Endothelial cell (in vitro differentiated cells): Measurements from ENCODE around the gene UBTD2. TPM values are rescaled to one million over a fixed set of nuclear protein-coding genes. Genes with fewer than 3 reads are reported as not detected.

Source experiments
- DNase-seq: peaks from one replicate; pipeline ENCODE4 v3.0.0; 2021; ENCODE audit warnings: low spot score
- H3K27ac Mint-ChIP-seq: one replicate; pipeline ENCODE4 v1.8.0; 2021; ENCODE audit warnings: mixed read lengths, inconsistent platforms; ENCODE audit not compliant: unreplicated experiment
- H3K27me3 Mint-ChIP-seq: one replicate; pipeline ENCODE4 v1.8.0; 2021; ENCODE audit warnings: mild to moderate bottlenecking, moderate library complexity, mixed read lengths, inconsistent platforms; ENCODE audit not compliant: unreplicated experiment
- H3K36me3 Mint-ChIP-seq: one replicate; pipeline ENCODE4 v1.8.0; 2021; ENCODE audit warnings: mild to moderate bottlenecking, low read depth, mixed read lengths, inconsistent platforms; ENCODE audit not compliant: unreplicated experiment
- H3K4me1 Mint-ChIP-seq: one replicate; pipeline ENCODE4 v1.8.0; 2021; ENCODE audit warnings: mild to moderate bottlenecking, mixed read lengths, inconsistent platforms; ENCODE audit not compliant: unreplicated experiment
- H3K4me3 Mint-ChIP-seq: one replicate; pipeline ENCODE4 v1.8.0; 2021; ENCODE audit warnings: mild to moderate bottlenecking, mixed read lengths, inconsistent platforms; ENCODE audit not compliant: unreplicated experiment
- H3K9me3 Mint-ChIP-seq: one replicate; pipeline ENCODE4 v1.8.0; 2021; ENCODE audit warnings: mixed read lengths, inconsistent platforms; ENCODE audit not compliant: unreplicated experiment
- total RNA-seq: library from RNA; stranded (reverse); fragmentation: NEBNext Ultra II Directional; extraction: Animal tissue kit (Norgen Biotek cat#: 25700); gene quantifications from one replicate; pipeline ENCODE4 v1.2.1, GENCODE V29; 2021; ENCODE audit not compliant: unreplicated experiment
- TF ChIP-seq, protein P1 (sequence below): fragments of 200-600 bp; sonication (generic); IDR thresholded peaks from one replicate; pipeline ENCODE4 v1.5.0; 2021; ENCODE audit warnings: antibody characterized with exemption; ENCODE audit not compliant: unreplicated experiment

UBTD2 gene
- total RNA-seq, 1 donor from 2014 or later = 38.8 TPM

- no peak for DNase-seq
- H3K4me3 Mint-ChIP-seq = no peak overlapping the region
- peaks cover 12% of the 10 kb centered on the region for H3K36me3 Mint-ChIP-seq
- H3K9me3 Mint-ChIP-seq = no peaks in the 10 kb centered on the region
- H3K4me1 Mint-ChIP-seq = peaks cover 12% of the 10 kb centered on the region
- H3K27me3 Mint-ChIP-seq = peaks cover 8% of the 10 kb centered on the region
- no peak overlapping the region for H3K27ac Mint-ChIP-seq
- TF ChIP-seq, protein P1, sequence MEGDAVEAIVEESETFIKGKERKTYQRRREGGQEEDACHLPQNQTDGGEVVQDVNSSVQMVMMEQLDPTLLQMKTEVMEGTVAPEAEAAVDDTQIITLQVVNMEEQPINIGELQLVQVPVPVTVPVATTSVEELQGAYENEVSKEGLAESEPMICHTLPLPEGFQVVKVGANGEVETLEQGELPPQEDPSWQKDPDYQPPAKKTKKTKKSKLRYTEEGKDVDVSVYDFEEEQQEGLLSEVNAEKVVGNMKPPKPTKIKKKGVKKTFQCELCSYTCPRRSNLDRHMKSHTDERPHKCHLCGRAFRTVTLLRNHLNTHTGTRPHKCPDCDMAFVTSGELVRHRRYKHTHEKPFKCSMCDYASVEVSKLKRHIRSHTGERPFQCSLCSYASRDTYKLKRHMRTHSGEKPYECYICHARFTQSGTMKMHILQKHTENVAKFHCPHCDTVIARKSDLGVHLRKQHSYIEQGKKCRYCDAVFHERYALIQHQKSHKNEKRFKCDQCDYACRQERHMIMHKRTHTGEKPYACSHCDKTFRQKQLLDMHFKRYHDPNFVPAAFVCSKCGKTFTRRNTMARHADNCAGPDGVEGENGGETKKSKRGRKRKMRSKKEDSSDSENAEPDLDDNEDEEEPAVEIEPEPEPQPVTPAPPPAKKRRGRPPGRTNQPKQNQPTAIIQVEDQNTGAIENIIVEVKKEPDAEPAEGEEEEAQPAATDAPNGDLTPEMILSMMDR = no peak
Measured at GRCh38 chr5:172165465-172165864, 118.1 kb downstream of the UBTD2 start.

DNA sequence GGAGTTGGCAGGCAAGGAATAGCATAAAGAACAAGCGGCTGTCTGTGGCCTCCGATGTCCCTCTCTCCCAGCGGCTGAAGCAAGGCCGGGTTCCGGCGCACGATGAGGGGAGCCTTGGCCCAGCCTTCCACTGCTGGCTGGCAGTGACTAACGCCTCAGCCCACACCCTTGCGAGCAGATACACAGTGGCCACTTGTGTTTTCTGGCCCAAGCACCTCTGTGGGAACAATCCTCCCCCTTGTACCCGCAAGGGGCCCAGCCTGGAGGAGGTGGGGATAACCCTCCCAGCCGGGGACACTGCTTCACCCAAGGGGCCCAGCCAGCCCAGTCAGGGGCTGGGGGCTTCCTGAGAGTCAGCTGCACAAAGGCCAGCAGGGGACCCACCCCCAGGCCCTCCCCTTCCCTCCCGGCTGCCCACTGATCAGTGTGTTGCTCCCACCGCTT, 118.8 kb downstream of the UBTD2 start:
- H3K4me3 Mint-ChIP-seq = no peak overlapping the region
- peaks cover 8% of the 10 kb centered on the region for H3K4me1 Mint-ChIP-seq
- no peak overlapping the region for H3K27ac Mint-ChIP-seq
- no peak for DNase-seq
- H3K27me3 Mint-ChIP-seq = peaks cover 8% of the 10 kb centered on the region
- H3K36me3 Mint-ChIP-seq = peaks cover 12% of the 10 kb centered on the region
- no peaks in the 10 kb centered on the region for H3K9me3 Mint-ChIP-seq
- TF ChIP-seq, protein P1 = no peak

DNA sequence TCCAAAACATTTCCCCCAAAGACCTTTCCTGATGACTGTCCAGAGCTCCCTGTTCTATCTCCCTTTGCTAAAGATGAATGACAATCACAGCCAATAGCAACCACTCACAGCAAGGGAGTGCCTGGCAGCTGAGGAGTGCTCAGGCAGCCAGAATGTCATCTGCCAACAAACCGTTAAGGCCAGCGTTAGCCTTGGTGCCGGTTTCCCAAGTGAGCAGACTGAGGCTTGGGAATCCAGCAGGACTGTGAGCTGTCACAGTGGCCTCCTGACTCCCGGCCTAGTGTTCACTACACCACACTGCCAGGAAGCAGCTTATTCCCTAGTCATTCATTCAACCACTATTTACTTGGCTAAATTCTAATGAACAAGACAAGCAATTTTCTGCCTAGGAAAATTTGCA, 120.2 kb downstream of the UBTD2 start:
- no peaks in the 10 kb centered on the region for H3K9me3 Mint-ChIP-seq
- no peak overlapping the region for H3K4me3 Mint-ChIP-seq
- peaks cover 6% of the 10 kb centered on the region for H3K4me1 Mint-ChIP-seq
- no peak overlapping the region for H3K27ac Mint-ChIP-seq
- H3K27me3 Mint-ChIP-seq = peaks cover 12% of the 10 kb centered on the region
- no peak for DNase-seq
- peaks cover 4% of the 10 kb centered on the region for H3K36me3 Mint-ChIP-seq
- TF ChIP-seq, protein P1 = no peak

DNA sequence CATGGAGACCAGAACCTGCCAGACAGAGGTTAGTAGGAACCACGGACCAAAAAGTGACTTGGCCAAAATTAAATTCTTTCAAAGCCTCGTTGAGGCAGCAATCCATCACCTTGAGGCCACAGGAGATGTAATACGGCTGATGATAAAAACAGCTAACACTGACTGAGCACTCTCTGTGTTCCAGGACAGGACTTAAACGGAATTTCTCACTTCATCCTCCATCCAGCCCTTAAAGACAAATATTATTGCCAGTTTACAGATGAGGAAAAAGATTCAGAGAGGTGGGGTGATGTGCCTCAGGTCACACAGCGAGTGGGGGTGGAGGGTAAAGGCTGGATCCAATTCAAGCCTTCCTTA, 120.6 kb downstream of the UBTD2 start:
- H3K36me3 Mint-ChIP-seq = peaks cover 6% of the 10 kb centered on the region
- no peaks in the 10 kb centered on the region for H3K9me3 Mint-ChIP-seq
- TF ChIP-seq, protein P1 = no peak
- no peak overlapping the region for H3K27ac Mint-ChIP-seq
- peaks cover 6% of the 10 kb centered on the region for H3K4me1 Mint-ChIP-seq
- no peak for DNase-seq
- peaks cover 12% of the 10 kb centered on the region for H3K27me3 Mint-ChIP-seq
- H3K4me3 Mint-ChIP-seq = no peak overlapping the region

GRCh38 chr5:172162323-172162986, 121.1 kb downstream of the UBTD2 start:
- Mint-ChIP-seq H3K4me3 (no peak overlapping the region), H3K9me3 (no peaks in the 10 kb centered on the region), H3K27ac (peak overlapping the region; percentile 39), H3K27me3 (peaks cover 12% of the 10 kb centered on the region), H3K4me1 (peaks cover 6% of the 10 kb centered on the region), H3K36me3 (peaks cover 8% of the 10 kb centered on the region)
- no peak for DNase-seq
- TF ChIP-seq, protein P1 = no peak
